Heart left ventricle (tissue), 16 donors: ENCODE measurements around the gene NMRK1. TPM values are rescaled to one million over a fixed set of nuclear protein-coding genes. Genes with fewer than 3 reads are reported as not detected.
A peak's percentile ranks its signal among the peaks of the same experiment; 100 is the strongest.

Experiments used
- ATAC-seq, 4 donors: fragments of 200-7000 bp; cut with Tn5 transposase; one replicate each; pipeline ENCODE4 v1.9.1; 2020 to 2022; ENCODE audit warnings: moderate library complexity in 4 of 4, mild to moderate bottlenecking in 3 of 4, moderate number of reproducible peaks in 1 of 4
- DNase-seq, 5 donors: peaks; one replicate each; pipeline ENCODE4 v3.0.0-alpha.2; 2020
- H3K27ac ChIP-seq, 12 donors: fragments of 200-600 bp; sonication (generic) in 4 of 12; one replicate each; pipeline versions ENCODE4 v1.5.0 to v1.8.0; 2016 to 2022; ENCODE audit warnings: mild to moderate bottlenecking in 2 of 12
- H3K27me3 ChIP-seq, 9 donors: fragments of 200-600 bp; sonication (generic) in 2 of 9; one replicate each; pipeline versions ENCODE4 v1.5.1 to v1.8.0; 2016 to 2022; ENCODE audit warnings: mild to moderate bottlenecking in 3 of 9
- H3K36me3 ChIP-seq, 9 donors: fragments of 200-600 bp; sonication (generic) in 2 of 9; one replicate each; pipeline versions ENCODE4 v1.5.0 to v1.8.0; 2018 to 2022; ENCODE audit warnings: mild to moderate bottlenecking in 2 of 9
- H3K4me1 ChIP-seq, 12 donors: fragments of 200-600 bp; sonication (generic) in 4 of 12; one replicate each; pipeline versions ENCODE4 v1.5.0 to v1.8.0; 2016 to 2022; ENCODE audit warnings: mild to moderate bottlenecking in 3 of 12
- H3K4me3 ChIP-seq, 12 donors: fragments of 200-600 bp; sonication (generic) in 4 of 12; one replicate each; pipeline versions ENCODE4 v1.5.0 to v1.8.0; 2017 to 2022; ENCODE audit warnings: mild to moderate bottlenecking in 9 of 12, moderate library complexity in 4 of 12
- H3K9me3 ChIP-seq, 12 donors: fragments of 200-600 bp; sonication (generic) in 4 of 12; one replicate each; pipeline versions ENCODE4 v1.5.0 to v1.8.0; 2016 to 2022; ENCODE audit warnings: mild to moderate bottlenecking in 1 of 12
- POLR2A ChIP-seq, 2 donors: fragments of 450-650 bp; IDR thresholded peaks; one replicate each; pipeline ENCODE4 v1.6.1; 2017; ENCODE audit warnings: antibody characterized with exemption in 2 of 2, mild to moderate bottlenecking in 2 of 2, moderate library complexity in 2 of 2
- WGBS, 4 donors: extraction: QIAGEN DNeasy Blood & Tissue Kit in 2 of 4; methylation state at CpG; one replicate each; pipeline versions ENCODE4 v1.1.5 to v1.1.7; 2013 to 2018; 5-methylcytosine and 5-hydroxymethylcytosine counted together
- intact Hi-C, 10 donors: fragments of 100-400 bp; cut with DNase I; formaldehyde crosslinking; loops; one replicate each; pipeline versions ENCODE4 v1.11.1 to v1.14.2; 2022
- polyA plus RNA-seq, 2 donors: library from polyadenylated mRNA; stranded (reverse); fragments of 200-250 nt; gene quantifications; one replicate each; pipeline ENCODE4 v1.2.3, GENCODE V29; 2013
- total RNA-seq, 9 donors: library from RNA; depleted of rRNA in 2 of 9; stranded (reverse); fragments of >200 nt in 2 of 9; fragmentation: NEBNext Ultra II Directional in 3 of 9; extraction: Animal tissue kit (Norgen Biotek cat#: 25700) in 3 of 9; gene quantifications; one replicate each; pipeline versions ENCODE4 v1.1.0 to v1.2.4, GENCODE V29; 2016 to 2023
- TF ChIP-seq, protein P1 (sequence below), 12 donors: fragments of 200-600 bp; sonication (generic) in 4 of 12; IDR thresholded peaks; one replicate each; pipeline versions ENCODE4 v1.5.0 to v1.8.0; 2018 to 2022; ENCODE audit warnings: antibody characterized with exemption in 12 of 12, mild to moderate bottlenecking in 5 of 12
- donor health status: ischemic (EF 13 %, LVEDD 7.1; RV severe dilation, severe dysfunction).
- donor health status: healthy with polysubstance abuse.
- donor health status: DM: no; HTN: yes; CAD: no.
- donor health status: DM: no; HTN: no; CAD: no.
- donor health status: ischemic (EF 25% LVEDD 6.9; RV normal size, moderate dysfunction).
- donor health status: ischemic (EF 25% LVEDD 5.7; RV mildly dilated, moderate dysfunction).
- donor health status: healthy.
- donor health status: DM: yes; HTN: yes; CAD: no.
- donor health status: ischemic (EF 35%, LVEDD 5.7; RV mildly dilated, moderate dysfunction).
- donor health status: nonischemic (EF 11% LVEDD 7.7; RV severe dilation, severe dysfunction).
- donor health status: DM: yes; HTN: yes; CAD: no.
- donor health status: PGD.
- donor health status: ischemic (EF 29% LVEDD 5.4; RV normal size, mild dysfunction).
- donor health status: nonischemic (EF 23%, LVEDD 6.1; RV moderate dilation, normal function).

NMRK1 gene
- total and polyA plus RNA-seq, 11 donors, result 5.5 to 25.0 (median 11.3) TPM

DNA sequence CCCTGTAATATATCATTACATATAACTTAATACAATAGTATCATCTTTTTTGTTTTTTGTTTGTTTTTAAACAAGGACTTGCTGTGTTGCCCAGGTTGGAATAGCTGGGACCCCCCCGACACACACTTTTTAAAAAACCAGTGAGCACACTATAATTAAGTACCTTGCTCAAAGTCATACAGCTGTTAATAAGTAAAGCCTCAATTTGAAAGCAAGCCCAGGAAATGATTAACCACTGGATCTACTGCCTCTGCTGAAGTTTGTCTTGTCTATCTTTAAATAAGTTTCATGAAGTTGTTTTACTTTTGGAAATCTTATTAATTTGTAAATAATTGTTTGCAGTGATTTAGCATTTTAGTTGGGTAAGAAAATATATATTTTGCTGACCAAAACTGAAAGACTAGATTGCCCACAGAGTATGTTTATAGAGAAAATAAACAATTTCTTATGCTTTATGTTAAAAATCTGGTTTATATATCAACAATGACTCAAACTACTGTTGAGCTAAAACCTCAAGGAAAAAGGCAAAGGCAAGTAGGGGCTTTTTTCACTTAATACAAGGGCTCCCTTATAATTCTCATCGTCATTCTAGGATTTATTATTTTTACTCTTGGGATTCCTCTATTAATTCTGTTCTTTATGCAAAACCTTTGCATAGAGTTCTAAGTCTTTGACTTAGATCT is 54.0 kb downstream of the NMRK1 start:
- Histone ChIP-seq H3K27ac (no peak overlapping the region), H3K9me3 (no peaks in the 10 kb centered on the region), H3K36me3 (no peaks in the 10 kb centered on the region), H3K4me1 (peaks cover 0 to under 1% (median 0%) of the 10 kb centered on the region in 12 donors), H3K27me3 (peaks cover 0 to 7% (median 0%) of the 10 kb centered on the region in 9 donors), H3K4me3 (no peak overlapping the region)
- no peak for TF ChIP-seq POLR2A (IDR thresholded peaks at IDR 0.05)
- TF ChIP-seq, protein P1, sequence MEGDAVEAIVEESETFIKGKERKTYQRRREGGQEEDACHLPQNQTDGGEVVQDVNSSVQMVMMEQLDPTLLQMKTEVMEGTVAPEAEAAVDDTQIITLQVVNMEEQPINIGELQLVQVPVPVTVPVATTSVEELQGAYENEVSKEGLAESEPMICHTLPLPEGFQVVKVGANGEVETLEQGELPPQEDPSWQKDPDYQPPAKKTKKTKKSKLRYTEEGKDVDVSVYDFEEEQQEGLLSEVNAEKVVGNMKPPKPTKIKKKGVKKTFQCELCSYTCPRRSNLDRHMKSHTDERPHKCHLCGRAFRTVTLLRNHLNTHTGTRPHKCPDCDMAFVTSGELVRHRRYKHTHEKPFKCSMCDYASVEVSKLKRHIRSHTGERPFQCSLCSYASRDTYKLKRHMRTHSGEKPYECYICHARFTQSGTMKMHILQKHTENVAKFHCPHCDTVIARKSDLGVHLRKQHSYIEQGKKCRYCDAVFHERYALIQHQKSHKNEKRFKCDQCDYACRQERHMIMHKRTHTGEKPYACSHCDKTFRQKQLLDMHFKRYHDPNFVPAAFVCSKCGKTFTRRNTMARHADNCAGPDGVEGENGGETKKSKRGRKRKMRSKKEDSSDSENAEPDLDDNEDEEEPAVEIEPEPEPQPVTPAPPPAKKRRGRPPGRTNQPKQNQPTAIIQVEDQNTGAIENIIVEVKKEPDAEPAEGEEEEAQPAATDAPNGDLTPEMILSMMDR (IDR thresholded peaks at IDR 0.05), result no peak
- no peak for ATAC-seq
- WGBS, 4 donors, result 83 to 90% (median 87%) methylated on average over 2 of the region's 2 CpGs
- DNase-seq, result no peak
- intact Hi-C loops, result no loop called here

DNA sequence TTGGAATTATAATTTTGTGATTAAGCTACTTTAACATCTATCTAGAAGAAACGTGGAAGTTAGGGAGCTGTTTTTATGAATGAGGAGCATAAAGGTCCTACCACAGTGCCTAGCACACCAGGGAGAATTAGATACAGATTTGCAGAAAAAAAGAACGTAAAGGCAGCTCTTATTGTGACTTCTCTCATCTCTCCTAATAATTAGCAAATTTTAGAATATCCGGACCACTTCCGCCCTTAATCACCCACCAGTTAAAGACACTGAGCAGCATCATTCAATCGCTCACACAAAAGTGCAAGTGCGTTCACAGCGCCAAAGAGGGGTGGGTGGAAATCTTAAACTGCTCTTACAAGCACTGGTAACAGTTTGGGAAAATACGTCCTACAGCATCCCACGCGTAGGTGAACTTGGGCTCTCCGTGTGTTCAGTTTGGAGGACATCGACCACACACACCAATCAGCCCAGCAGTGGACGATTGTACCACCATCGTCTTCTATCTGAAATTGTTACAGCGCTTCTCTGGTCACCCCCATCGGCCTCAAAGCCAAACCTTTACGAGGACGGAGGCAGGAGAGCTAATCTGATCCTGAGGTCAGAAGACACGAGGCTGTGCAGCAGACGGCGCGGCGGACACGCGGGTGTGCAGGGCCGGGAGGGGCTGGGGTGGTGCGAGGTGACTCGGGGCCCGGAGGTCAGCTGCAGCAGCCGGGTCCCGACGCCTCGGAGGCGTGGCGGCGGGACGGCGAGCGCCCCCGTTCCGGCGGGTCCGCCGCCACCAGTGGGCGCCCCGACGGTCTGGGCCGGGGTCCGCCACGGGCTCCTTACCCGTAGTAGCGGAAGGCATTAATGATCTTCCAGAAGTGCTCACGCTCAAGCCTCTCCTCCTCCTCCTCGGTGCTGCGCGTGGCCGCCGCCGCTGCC is 60.5 kb downstream of the NMRK1 start:
- intact Hi-C loops, result loop anchor here in 6 of 10 donors (2.0 to 5.0 kb wide), 5 partner anchors 49 to 75 kb away; partner anchors contain the start of genes C9orf40 (in 2 of the 6), NMRK1 (in 2 of the 6) and OSTF1 (in 2 of the 6)
- DNase-seq (peak; percentile 60 to 85 (median 71)), ATAC-seq (peak; percentile 38 to 80 (median 68))
- no peaks in the 10 kb centered on the region for H3K36me3 ChIP-seq
- TF ChIP-seq, protein P1 (IDR thresholded peaks at IDR 0.05), result peak in 2 of 12 donors; percentile 6 to 14
- no peak for TF ChIP-seq POLR2A (IDR thresholded peaks at IDR 0.05)
- H3K4me1 ChIP-seq, result peaks cover 0 to 28% (median 13%) of the 10 kb centered on the region in 12 donors
- peak overlapping the region; percentile 49 to 93 (median 77) for H3K4me3 ChIP-seq
- no peaks in the 10 kb centered on the region for H3K9me3 ChIP-seq
- peak overlapping the region; percentile 80 to 98 (median 94) for H3K27ac ChIP-seq
- no peaks in the 10 kb centered on the region for H3K27me3 ChIP-seq
- 0 to 1% (median 1%) methylated on average over 19 to 59 of the region's 59 CpGs for whole genome bisulfite sequencing, 4 donors

DNA sequence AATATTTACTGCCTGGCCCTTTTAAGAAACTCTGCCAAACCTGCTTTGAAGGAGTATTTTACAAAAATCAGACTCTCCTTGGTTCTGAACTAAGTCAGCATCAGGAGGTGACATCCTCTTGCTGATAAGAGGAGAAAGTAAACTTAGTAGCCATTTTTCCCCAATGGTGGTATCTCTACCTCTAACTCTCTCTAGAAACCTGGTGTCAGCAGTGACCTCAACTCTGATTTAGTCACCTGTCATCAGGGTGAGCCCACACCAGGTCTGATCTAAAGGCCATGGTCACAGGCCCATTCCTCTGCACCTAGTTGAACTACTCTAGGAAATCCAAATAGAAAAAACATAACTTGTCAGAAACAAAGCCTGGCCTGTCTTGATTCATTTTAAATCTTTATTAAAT is 64.1 kb downstream of the NMRK1 start:
- Histone ChIP-seq H3K4me1 (peaks cover 0 to 33% (median 13%) of the 10 kb centered on the region in 12 donors), H3K9me3 (no peaks in the 10 kb centered on the region), H3K27me3 (no peaks in the 10 kb centered on the region), H3K4me3 (no peak overlapping the region), H3K36me3 (no peaks in the 10 kb centered on the region), H3K27ac (no peak overlapping the region)
- intact Hi-C loops, result no loop called here
- no peak for DNase-seq
- TF ChIP-seq, protein P1 (IDR thresholded peaks at IDR 0.05), result no peak
- no peak for TF ChIP-seq POLR2A (IDR thresholded peaks at IDR 0.05)
- ATAC-seq, result no peak

DNA sequence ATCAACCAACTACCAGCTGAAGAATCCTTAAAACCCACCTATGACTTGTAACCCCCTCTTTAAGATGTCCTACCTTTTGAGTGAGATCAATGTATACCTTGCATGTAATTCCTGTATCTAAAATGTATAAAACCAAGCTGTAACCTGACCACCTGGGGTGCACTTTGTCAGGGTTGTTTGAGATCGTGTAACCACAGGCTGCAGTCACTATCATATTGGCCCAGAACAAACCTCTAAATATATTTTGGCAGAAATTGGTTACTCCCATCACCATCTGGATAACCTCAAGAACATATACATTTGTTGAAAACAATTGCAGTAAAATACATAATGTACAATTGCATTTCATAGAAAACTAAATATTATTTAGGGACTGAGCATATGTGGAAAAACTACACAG is 68.3 kb downstream of the NMRK1 start:
- no peaks in the 10 kb centered on the region for H3K9me3 ChIP-seq
- WGBS, 4 donors, result 82 to 93% (median 88%) methylated on average over 1 of the region's 1 CpG
- peaks cover 0 to 8% (median 0%) of the 10 kb centered on the region in 12 donors for H3K4me1 ChIP-seq
- no peak for TF ChIP-seq POLR2A (IDR thresholded peaks at IDR 0.05)
- TF ChIP-seq, protein P1 (IDR thresholded peaks at IDR 0.05), result no peak
- DNase-seq (no peak), ATAC-seq (no peak)
- no peak overlapping the region for H3K4me3 ChIP-seq
- H3K36me3 ChIP-seq, result peaks cover 0 to 17% (median 5%) of the 10 kb centered on the region in 9 donors
- H3K27me3 ChIP-seq, result no peaks in the 10 kb centered on the region
- H3K27ac ChIP-seq, result no peak overlapping the region
- intact Hi-C loops, result loop anchor here in 1 of 10 donors (10.0 kb wide), 1 partner anchor 55 kb away; no protein-coding TSS in a partner anchor
